ENCODE measurements around the gene ZBTB16. TPM values are rescaled to one million over a fixed set of nuclear protein-coding genes. Genes with fewer than 3 reads are reported as not detected.
A peak's percentile ranks its signal among the peaks of the same experiment; 100 is the strongest.

The ZBTB16 gene
- total and polyA plus RNA-seq, 2 of the 4 experiments (the other 2 are of a cell fraction) = not detected

DNA sequence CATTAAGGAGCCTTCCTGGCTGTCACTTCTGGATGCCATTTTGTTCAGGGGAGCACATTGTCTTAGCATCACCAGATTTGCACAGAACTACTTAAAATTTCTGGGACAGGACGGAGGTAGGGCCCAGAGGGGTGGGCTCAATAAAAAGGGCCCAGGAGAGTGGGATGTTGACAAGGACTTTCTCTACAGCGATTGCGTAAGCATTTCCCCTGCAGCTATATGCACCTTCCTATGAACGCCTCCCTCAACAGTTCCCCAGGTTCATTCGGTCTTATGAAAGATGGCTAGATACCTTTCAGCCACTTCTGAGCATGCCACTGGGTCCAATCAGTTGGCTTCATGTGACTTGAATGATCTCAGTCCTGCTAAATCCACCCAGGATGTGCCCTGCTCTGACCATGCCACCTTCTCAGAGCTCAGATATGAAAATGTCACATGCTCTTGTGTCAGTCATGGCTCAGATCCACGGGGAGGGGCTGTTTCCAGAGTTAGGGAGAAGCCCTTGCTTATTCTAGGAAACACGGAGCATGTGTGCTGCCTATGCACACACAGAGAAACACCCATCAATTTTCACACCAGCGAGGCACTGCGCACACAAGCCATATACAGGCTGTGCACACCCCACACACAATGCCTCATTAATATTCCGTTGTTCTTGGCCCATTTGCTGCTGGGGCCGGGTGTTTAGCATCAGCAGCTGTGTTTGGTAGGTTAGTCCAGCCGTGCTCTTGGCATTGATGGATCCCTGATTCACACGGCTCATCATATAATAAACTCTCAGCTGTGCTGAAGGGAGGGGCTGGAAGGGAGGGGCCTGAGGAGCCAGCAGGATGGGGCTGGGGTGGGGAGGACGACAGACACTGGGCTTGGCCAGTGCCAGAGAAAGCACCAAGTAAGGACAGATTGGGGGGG is 184.2 kb downstream of the ZBTB16 start:
- H3K79me1 ChIP-seq (ENCODE audit: low read depth in 1 of 2, low read length in 2 of 2) = no peaks in the 10 kb centered on the region
- H2BK20ac ChIP-seq (ENCODE audit: low read depth, low read length) = no peak overlapping the region
- no peak overlapping the region for H3K4me3 ChIP-seq (ENCODE audit: insufficient read depth, low read depth, low read length)
- no peaks in the 10 kb centered on the region for H3K4me1 ChIP-seq (ENCODE audit: control insufficient read depth, insufficient read depth, low read length)
- H2BK120ac ChIP-seq (ENCODE audit: low read depth, low read length) = no peak overlapping the region
- in situ Hi-C loops (cut with MboI; ENCODE audit: low sequenced_read_pairs) (no loop called here), dilution Hi-C loops (cut with HindIII; ENCODE audit: low sequenced_read_pairs, unreplicated experiment) (no loop called here), intact Hi-C loops (cut with micrococcal nuclease) (no loop called here)
- DNase-seq = no peak
- H3K9ac ChIP-seq (ENCODE audit: low read depth, low read length) = no peak overlapping the region
- no peaks in the 10 kb centered on the region for H4K20me1 ChIP-seq (ENCODE audit: insufficient read depth, low read length)
- no peak for ATAC-seq (ENCODE audit: low read depth)
- no peak overlapping the region for H3K56ac ChIP-seq (ENCODE audit: extremely low read depth, insufficient read depth, low read length)
- H2AK5ac ChIP-seq (ENCODE audit: low read depth, low read length) = no peak overlapping the region
- H3K9me3 ChIP-seq (ENCODE audit: control insufficient read depth, insufficient read depth, low read length) = no peaks in the 10 kb centered on the region
- H2BK15ac ChIP-seq (ENCODE audit: low read depth, low read length) = no peak overlapping the region
- H3K18ac ChIP-seq (ENCODE audit: low read depth, low read length) = no peak overlapping the region
- BruUV-seq (replicated peaks) = no TSS peak
- no peaks in the 10 kb centered on the region for H3K36me3 ChIP-seq (ENCODE audit: control insufficient read depth, insufficient read depth, low read length)
- H3K4me2 ChIP-seq (ENCODE audit: low read depth, low read length) = no peak overlapping the region
- H3K27me3 ChIP-seq (ENCODE audit: control insufficient read depth, insufficient read depth, low read length) = peaks cover 30% of the 10 kb centered on the region
- no peak overlapping the region for H3K14ac ChIP-seq (replicated peaks; ENCODE audit: low read depth, low read length)
- no peak overlapping the region for H4K8ac ChIP-seq (ENCODE audit: low read depth in 2 of 2, low read length in 2 of 2)
- H2AK9ac ChIP-seq (replicated peaks; ENCODE audit: low read depth, low read length, poor library complexity) = no peak overlapping the region
- no peak overlapping the region for H4K5ac ChIP-seq (ENCODE audit: low read depth, low read length)
- TF ChIP-seq CEBPB (IDR thresholded peaks at IDR 0.05; ENCODE audit: low read depth, low read length) (peak; percentile 63), MXI1 (IDR thresholded peaks at IDR 0.05; ENCODE audit: borderline replicate concordance, low read depth, low read length) (no peak), POLR2A (IDR thresholded peaks at IDR 0.05; ENCODE audit: low read depth, low read length) (no peak), CTCF (conservative IDR thresholded peaks at IDR 0.05; ENCODE audit: low read depth, low read length) (no peak)
- TF ChIP-seq, protein P1, sequence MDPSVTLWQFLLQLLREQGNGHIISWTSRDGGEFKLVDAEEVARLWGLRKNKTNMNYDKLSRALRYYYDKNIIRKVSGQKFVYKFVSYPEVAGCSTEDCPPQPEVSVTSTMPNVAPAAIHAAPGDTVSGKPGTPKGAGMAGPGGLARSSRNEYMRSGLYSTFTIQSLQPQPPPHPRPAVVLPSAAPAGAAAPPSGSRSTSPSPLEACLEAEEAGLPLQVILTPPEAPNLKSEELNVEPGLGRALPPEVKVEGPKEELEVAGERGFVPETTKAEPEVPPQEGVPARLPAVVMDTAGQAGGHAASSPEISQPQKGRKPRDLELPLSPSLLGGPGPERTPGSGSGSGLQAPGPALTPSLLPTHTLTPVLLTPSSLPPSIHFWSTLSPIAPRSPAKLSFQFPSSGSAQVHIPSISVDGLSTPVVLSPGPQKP (IDR thresholded peaks at IDR 0.05; ENCODE audit: borderline replicate concordance, low read depth, low read length) = no peak
- no peak overlapping the region for H3K23ac ChIP-seq (ENCODE audit: low read depth, low read length)
- POLR2A ChIA-PET (ENCODE audit: unreplicated experiment) = no interaction called here
- H2BK5ac ChIP-seq (ENCODE audit: low read depth, low read length, poor library complexity, severe bottlenecking) = no peak overlapping the region
- H3K27ac ChIP-seq (ENCODE audit: insufficient read depth, low read length) = no peak overlapping the region
- H3K4ac ChIP-seq (ENCODE audit: low read depth, low read length) = no peak overlapping the region
- H2AFZ ChIP-seq (replicated peaks; ENCODE audit: low read length, poor library complexity) = no peak overlapping the region
- CTCF ChIA-PET = no interaction called here
- 36% methylated on average over 3 of the region's 14 CpGs; no CpG with 5 or more reads in 1 of the 2 experiments for WGBS, 2 experiments (ENCODE audit: extremely low coverage in 2 of 2, insufficient read length in 1 of 2)
- no peak overlapping the region for H4K91ac ChIP-seq (ENCODE audit: insufficient read depth, low read depth, low read length)
- no peaks in the 10 kb centered on the region for H3K9me1 ChIP-seq (ENCODE audit: insufficient read depth, low read length)

Data from IMR-90 (cell line).